GM18868 (cell line): ENCODE measurements around the gene ARID3A.
A peak's percentile ranks its signal among the peaks of the same experiment; 100 is the strongest.
"Not testable (repeated sequence)": the region's sequence is repeated elsewhere in the genome, so short reads cannot be mapped to it uniquely, and the experiment has no call there.

Source experiments
- ATAC-seq: cut with Tn5 transposase; IDR thresholded peaks from one replicate; pipeline ENCODE4 v1.9.1; 2021; ENCODE audit warnings: mild to moderate bottlenecking, moderate library complexity; ENCODE audit not compliant: unreplicated experiment

ARID3A gene

GRCh38 chr19:1014161-1015060 is 88.6 kb downstream of the ARID3A start:
- no peak for ATAC-seq

GRCh38 chr19:1015061-1015781 is 89.4 kb downstream of the ARID3A start:
- ATAC-seq = no peak

GRCh38 chr19:1015782-1016646 is 90.2 kb downstream of the ARID3A start:
- no peak for ATAC-seq

- ATAC-seq = no peak
Measured at GRCh38 chr19:1016647-1017114, 90.8 kb downstream of the ARID3A start.

- no peak for ATAC-seq
Measured at GRCh38 chr19:1017115-1017905, 91.5 kb downstream of the ARID3A start.

GRCh38 chr19:1017906-1018305 is 92.1 kb downstream of the ARID3A start:
- no peak for ATAC-seq

GRCh38 chr19:1018393-1018792 is 92.6 kb downstream of the ARID3A start:
- no peak for ATAC-seq

- ATAC-seq = no peak
Measured at GRCh38 chr19:1018932-1019615, 93.2 kb downstream of the ARID3A start.

GRCh38 chr19:1019616-1019961 is 93.8 kb downstream of the ARID3A start:
- no peak for ATAC-seq

- no peak for ATAC-seq
Measured at GRCh38 chr19:1019980-1020867, 94.4 kb downstream of the ARID3A start.

- ATAC-seq = peak; percentile 80
Measured at GRCh38 chr19:1020868-1021425, 95.1 kb downstream of the ARID3A start, which contains the start of gene TMEM259. Gene TMEM259 (minus strand): TSS chr19:1021123. CDS start chr19:1020996, 127 bp downstream.

GRCh38 chr19:1023883-1024188 is 98.0 kb downstream of the ARID3A start:
- not testable (repeated sequence) for ATAC-seq

GRCh38 chr19:1025080-1025479 is 99.2 kb downstream of the ARID3A start:
- not testable (repeated sequence) for ATAC-seq
